Measurements from ENCODE around the gene LDHAL6B.

DNA sequence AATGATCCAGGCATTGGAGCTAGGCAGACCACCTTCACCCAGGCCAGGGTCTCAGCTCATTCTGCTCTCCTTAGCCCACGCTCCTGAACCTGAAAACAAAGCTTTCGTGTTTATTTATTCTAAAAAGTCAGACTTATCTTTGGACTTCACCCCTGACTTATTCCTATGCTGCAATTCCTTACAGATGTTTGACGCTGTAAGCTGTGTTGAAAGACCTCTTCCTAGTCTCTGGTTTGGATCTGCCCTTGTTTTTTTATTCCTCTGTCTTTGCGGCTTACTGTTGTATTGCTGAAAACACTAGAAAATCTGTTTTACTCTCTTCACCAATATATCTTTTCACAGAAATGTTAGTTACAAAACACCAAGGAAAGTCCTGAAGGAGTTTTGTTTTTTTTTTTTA, 40.5 kb upstream of the LDHAL6B start:
- TF ChIP-seq TGIF2 (CRISPR knock-in tag; IDR thresholded peaks at IDR 0.05) (no peak), ZFP36 (IDR thresholded peaks at IDR 0.05; ENCODE audit: low read depth, low read length, partially characterized antibody) (no peak), BACH1 (tag; IDR thresholded peaks at IDR 0.05) (no peak), NFIC (IDR thresholded peaks at IDR 0.05) (no peak), YY1 (IDR thresholded peaks at IDR 0.05; ENCODE audit: borderline replicate concordance in 1 of 3, control insufficient read depth in 1 of 3, extremely low read depth in 1 of 3, insufficient read depth in 3 of 3, insufficient read length in 1 of 3, insufficient replicate concordance in 2 of 3, low read depth in 1 of 3, low read length in 2 of 3) (no peak), NR2C1 (IDR thresholded peaks at IDR 0.05) (no peak), NR2C1 (tag; IDR thresholded peaks at IDR 0.05) (no peak), RAD51 (IDR thresholded peaks at IDR 0.05; ENCODE audit: borderline replicate concordance, low read depth) (no peak), ZNF24 (IDR thresholded peaks at IDR 0.05) (no peak), PCBP1 (IDR thresholded peaks at IDR 0.05; ENCODE audit: low read depth, low read length, poor library complexity, severe bottlenecking) (no peak)
- TF ChIP-seq, protein P1, sequence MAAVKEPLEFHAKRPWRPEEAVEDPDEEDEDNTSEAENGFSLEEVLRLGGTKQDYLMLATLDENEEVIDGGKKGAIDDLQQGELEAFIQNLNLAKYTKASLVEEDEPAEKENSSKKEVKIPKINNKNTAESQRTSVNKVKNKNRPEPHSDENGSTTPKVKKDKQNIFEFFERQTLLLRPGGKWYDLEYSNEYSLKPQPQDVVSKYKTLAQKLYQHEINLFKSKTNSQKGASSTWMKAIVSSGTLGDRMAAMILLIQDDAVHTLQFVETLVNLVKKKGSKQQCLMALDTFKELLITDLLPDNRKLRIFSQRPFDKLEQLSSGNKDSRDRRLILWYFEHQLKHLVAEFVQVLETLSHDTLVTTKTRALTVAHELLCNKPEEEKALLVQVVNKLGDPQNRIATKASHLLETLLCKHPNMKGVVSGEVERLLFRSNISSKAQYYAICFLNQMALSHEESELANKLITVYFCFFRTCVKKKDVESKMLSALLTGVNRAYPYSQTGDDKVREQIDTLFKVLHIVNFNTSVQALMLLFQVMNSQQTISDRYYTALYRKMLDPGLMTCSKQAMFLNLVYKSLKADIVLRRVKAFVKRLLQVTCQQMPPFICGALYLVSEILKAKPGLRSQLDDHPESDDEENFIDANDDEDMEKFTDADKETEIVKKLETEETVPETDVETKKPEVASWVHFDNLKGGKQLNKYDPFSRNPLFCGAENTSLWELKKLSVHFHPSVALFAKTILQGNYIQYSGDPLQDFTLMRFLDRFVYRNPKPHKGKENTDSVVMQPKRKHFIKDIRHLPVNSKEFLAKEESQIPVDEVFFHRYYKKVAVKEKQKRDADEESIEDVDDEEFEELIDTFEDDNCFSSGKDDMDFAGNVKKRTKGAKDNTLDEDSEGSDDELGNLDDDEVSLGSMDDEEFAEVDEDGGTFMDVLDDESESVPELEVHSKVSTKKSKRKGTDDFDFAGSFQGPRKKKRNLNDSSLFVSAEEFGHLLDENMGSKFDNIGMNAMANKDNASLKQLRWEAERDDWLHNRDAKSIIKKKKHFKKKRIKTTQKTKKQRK (IDR thresholded peaks at IDR 0.05; ENCODE audit: borderline replicate concordance, low read depth, low read length), result no peak
- TF ChIP-seq, protein P2, sequence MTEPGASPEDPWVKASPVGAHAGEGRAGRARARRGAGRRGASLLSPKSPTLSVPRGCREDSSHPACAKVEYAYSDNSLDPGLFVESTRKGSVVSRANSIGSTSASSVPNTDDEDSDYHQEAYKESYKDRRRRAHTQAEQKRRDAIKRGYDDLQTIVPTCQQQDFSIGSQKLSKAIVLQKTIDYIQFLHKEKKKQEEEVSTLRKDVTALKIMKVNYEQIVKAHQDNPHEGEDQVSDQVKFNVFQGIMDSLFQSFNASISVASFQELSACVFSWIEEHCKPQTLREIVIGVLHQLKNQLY (CRISPR knock-in tag; conservative IDR thresholded peaks at IDR 0.05), result no peak
- TF ChIP-seq, protein P3, sequence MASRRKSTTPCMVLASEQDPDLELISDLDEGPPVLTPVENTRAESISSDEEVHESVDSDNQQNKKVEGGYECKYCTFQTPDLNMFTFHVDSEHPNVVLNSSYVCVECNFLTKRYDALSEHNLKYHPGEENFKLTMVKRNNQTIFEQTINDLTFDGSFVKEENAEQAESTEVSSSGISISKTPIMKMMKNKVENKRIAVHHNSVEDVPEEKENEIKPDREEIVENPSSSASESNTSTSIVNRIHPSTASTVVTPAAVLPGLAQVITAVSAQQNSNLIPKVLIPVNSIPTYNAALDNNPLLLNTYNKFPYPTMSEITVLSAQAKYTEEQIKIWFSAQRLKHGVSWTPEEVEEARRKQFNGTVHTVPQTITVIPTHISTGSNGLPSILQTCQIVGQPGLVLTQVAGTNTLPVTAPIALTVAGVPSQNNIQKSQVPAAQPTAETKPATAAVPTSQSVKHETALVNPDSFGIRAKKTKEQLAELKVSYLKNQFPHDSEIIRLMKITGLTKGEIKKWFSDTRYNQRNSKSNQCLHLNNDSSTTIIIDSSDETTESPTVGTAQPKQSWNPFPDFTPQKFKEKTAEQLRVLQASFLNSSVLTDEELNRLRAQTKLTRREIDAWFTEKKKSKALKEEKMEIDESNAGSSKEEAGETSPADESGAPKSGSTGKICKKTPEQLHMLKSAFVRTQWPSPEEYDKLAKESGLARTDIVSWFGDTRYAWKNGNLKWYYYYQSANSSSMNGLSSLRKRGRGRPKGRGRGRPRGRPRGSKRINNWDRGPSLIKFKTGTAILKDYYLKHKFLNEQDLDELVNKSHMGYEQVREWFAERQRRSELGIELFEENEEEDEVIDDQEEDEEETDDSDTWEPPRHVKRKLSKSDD (conservative IDR thresholded peaks at IDR 0.05; ENCODE audit: low read length), result no peak
- TF ChIP-seq, protein P4, sequence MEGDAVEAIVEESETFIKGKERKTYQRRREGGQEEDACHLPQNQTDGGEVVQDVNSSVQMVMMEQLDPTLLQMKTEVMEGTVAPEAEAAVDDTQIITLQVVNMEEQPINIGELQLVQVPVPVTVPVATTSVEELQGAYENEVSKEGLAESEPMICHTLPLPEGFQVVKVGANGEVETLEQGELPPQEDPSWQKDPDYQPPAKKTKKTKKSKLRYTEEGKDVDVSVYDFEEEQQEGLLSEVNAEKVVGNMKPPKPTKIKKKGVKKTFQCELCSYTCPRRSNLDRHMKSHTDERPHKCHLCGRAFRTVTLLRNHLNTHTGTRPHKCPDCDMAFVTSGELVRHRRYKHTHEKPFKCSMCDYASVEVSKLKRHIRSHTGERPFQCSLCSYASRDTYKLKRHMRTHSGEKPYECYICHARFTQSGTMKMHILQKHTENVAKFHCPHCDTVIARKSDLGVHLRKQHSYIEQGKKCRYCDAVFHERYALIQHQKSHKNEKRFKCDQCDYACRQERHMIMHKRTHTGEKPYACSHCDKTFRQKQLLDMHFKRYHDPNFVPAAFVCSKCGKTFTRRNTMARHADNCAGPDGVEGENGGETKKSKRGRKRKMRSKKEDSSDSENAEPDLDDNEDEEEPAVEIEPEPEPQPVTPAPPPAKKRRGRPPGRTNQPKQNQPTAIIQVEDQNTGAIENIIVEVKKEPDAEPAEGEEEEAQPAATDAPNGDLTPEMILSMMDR (IDR thresholded peaks at IDR 0.05 in 2 of 3, conservative IDR thresholded peaks at IDR 0.05 in 1 of 3; ENCODE audit: insufficient read depth in 2 of 3, low read depth in 1 of 3, low read length in 3 of 3), result no peak
- TF ChIP-seq, protein P5, sequence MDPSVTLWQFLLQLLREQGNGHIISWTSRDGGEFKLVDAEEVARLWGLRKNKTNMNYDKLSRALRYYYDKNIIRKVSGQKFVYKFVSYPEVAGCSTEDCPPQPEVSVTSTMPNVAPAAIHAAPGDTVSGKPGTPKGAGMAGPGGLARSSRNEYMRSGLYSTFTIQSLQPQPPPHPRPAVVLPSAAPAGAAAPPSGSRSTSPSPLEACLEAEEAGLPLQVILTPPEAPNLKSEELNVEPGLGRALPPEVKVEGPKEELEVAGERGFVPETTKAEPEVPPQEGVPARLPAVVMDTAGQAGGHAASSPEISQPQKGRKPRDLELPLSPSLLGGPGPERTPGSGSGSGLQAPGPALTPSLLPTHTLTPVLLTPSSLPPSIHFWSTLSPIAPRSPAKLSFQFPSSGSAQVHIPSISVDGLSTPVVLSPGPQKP (CRISPR knock-in tag; IDR thresholded peaks at IDR 0.05), result no peak
